HTERT RPE-1 (cell line): Measurements from ENCODE around the gene PIP5K1B.

Experiments
- in situ Hi-C: fragments of 300-500 bp; cut with MboI; formaldehyde crosslinking; loops from 4 replicates; pipeline ENCODE4 v1.14.3; 2020; ENCODE audit warnings: low sequenced_read_pairs

The PIP5K1B gene

GRCh38 chr9:68706363-68707201 is 1.5 kb downstream of the PIP5K1B start:
- in situ Hi-C loops, result no loop called here

DNA sequence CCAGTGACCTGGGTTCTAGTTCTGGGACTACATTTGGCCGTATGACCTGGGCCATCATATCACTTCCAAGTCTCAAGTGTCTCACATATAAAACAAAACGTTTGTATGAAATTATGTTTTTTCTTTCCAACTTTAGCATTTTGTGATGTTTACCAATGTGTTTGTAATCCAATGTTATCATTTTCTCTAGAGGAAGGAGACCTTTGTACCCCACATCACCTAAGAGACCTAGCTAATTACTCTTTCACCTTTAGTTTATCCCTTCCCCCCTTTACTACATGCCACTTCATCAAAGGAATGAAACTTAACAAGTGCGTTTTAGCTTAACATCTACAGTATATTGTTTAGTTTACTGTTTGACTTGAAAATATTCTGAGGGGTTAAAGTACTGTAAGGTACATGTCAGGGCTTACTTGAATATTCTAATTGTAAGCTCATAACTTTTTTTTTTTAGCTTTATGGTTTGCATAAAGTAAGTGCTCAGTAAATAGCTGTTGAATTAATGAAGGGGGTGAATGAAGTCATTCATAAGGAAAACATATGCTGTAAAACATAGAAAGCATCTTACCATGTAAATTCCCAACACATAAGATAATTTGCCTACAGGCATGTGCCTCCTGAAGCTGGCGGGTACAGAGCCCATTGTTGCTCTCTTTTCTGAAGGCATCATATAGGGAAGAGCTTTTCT is 2.9 kb downstream of the PIP5K1B start:
- in situ Hi-C loops, result no loop called here

DNA sequence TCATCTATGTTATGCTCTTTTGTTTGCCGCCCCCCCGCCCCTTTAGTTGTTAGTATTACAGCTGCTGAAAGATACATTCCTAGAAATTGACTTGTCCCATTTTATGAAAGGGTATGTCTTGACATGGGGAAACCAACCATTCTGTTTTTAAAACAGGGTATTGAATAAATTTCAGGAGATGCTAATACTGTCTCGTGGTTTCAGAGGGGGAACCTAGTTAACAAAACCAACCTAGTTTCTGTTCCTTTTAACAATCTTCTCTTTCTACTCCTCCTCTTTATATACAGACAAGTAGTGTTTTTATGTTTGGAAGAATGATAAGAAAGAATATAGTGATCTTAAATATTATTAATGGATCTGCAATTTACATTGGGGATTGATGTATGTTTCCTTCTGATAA is 3.5 kb downstream of the PIP5K1B start:
- in situ Hi-C loops, result no loop called here

GRCh38 chr9:68709291-68710110 is 4.5 kb downstream of the PIP5K1B start:
- in situ Hi-C loops, result no loop called here

DNA sequence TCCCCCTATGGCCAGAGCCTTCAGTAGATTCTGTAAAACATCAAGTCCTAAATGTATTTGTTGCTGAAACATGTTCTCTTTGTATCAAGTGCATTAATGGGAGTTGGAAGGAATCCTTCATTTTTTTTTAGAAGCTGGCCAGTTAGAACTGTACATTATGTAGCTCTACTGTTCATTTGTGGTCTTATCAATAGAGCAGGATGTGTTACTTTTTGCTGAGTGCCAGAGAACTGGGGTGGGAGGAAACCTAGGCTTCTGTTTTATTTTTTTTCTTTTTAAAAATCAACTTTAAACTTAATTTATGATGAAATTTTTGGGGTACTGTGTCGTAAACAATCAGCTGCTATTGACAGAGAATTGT is 5.1 kb downstream of the PIP5K1B start:
- in situ Hi-C loops, result no loop called here

DNA sequence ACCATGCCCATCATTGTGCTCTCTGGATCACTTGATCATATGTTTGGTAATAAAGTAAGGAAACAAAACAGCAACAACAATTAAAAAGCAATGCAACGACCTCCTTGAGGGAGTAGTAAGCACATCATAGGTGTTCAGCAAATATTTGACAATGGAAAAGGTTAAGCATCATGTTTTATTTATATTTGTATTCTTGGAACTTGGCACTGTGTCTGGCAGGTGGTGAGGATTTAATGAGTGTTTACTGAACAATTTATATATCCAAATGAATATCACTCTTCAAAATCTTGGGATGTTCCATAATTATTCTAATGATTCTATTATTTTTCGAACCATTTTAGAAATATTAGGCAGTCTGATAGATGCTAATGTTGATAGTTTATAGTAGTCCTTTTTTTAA is 6.2 kb downstream of the PIP5K1B start:
- in situ Hi-C loops, result no loop called here

DNA sequence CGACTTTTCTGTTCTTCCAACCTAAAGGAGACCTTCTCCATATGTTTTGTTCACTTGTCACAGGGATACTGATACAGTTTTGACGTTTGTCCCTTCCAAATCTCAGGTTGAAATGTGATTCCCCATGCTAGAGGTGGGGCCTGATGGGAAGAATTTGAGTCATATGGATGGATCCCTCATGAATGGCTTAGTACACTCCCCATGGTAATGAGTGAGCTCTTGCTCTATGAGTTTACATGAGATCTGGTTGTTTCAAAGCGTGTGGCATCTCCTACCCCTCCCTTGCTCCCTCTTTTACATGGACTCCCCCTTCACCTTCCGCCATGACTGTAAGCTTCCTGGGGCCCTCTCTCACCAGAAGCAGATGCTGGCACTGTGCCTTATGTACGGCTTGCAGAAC is 6.9 kb downstream of the PIP5K1B start:
- in situ Hi-C loops, result no loop called here

DNA sequence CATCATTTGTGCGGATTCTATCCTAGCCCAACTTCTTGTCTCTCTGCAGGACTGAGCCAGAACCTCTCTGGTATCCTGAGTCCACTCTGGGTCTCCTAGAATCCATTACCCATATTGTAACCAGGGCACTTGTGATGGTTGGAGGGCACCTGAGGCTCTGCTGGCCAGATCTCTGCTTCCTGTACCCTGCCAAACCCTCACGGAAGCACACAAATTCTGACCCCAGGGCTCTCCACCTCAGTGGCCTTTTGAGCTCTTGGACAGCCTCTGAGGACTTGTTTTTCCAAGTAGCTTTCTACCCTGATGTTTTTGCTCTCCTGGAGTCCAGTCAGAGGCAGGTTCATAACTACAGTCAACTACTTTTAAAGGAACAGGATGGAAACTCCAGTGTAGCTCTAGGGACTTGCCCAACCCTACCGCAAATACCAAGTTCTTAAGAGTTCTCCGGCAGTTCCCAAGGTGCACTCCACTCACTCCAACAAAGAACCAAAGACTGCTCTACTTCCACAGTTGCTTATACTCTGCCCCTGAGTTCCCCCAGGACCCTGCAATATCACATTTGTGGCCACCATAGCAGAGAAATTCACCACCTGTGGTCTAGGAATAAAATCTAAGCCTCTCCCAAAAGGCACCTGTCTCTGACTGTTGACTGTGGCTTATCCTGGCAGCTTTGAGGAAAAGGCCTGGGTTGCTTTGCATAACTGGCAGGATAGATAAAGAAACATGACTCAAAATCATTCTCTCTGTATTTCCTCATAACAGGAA is 9.6 kb downstream of the PIP5K1B start:
- in situ Hi-C loops, result no loop called here

DNA sequence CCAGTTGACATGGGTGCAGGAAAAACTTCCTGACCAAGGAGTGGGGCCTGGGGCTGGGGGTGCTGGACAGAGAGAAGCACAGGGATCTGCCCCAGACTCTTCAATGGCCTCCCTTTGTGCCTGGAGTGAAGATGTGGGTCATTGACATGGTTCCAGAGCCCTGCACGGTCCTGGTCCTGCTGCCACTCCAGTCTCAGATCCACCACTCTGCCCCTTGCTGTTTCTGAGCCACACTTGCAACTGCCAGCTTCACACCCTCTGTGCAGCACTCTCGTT is 10.1 kb downstream of the PIP5K1B start:
- in situ Hi-C loops, result no loop called here

- in situ Hi-C loops, result no loop called here
Observed at GRCh38 chr9:68717552-68718443, 12.8 kb downstream of the PIP5K1B start.

DNA sequence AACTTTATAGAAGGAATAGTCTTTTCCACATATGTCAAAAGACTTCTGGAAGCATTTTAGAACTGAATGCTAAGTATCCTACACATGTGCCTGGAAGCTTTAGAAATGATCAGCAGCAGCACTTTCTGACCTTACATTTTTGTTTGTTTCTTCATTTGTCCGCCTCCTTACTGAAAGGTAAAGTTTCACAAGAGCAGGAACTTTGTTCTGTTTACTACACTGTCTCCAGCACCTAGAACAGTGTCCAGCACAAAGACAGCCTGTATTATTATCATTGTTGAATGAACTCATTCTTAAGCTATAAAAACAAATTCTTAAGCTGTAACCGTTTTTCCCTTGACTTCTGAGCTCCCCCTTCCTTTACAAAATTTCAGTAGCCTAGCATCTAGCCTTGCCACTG is 14.8 kb downstream of the PIP5K1B start:
- in situ Hi-C loops, result no loop called here

GRCh38 chr9:68720656-68721313 is 15.7 kb downstream of the PIP5K1B start:
- in situ Hi-C loops, result no loop called here

- in situ Hi-C loops, result no loop called here
Observed at GRCh38 chr9:68721666-68722330, 16.8 kb downstream of the PIP5K1B start.

DNA sequence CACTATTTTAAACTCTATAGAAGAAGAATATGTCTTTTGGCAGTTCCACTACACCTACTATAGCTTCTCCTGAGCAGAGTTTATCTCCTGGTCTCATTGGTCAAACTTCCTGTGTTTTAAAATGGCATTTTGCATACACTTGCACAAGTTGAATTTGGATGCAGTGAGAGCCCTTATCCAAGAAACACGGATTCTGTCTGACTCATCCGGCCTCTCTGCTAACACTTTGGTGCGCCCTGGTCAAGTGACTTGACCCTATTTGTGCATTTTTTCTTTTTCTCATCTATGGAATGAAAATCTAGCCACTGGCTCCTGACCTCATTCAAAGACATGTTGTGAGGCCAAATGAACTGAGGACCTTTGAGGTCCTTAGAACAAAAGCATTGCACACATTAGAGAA is 20.0 kb downstream of the PIP5K1B start:
- in situ Hi-C loops, result no loop called here

GRCh38 chr9:68726489-68726888 is 21.4 kb downstream of the PIP5K1B start:
- in situ Hi-C loops, result no loop called here

GRCh38 chr9:68727636-68728035 is 22.6 kb downstream of the PIP5K1B start:
- in situ Hi-C loops, result no loop called here

- in situ Hi-C loops, result no loop called here
Observed at GRCh38 chr9:68728731-68729130, 23.7 kb downstream of the PIP5K1B start.

DNA sequence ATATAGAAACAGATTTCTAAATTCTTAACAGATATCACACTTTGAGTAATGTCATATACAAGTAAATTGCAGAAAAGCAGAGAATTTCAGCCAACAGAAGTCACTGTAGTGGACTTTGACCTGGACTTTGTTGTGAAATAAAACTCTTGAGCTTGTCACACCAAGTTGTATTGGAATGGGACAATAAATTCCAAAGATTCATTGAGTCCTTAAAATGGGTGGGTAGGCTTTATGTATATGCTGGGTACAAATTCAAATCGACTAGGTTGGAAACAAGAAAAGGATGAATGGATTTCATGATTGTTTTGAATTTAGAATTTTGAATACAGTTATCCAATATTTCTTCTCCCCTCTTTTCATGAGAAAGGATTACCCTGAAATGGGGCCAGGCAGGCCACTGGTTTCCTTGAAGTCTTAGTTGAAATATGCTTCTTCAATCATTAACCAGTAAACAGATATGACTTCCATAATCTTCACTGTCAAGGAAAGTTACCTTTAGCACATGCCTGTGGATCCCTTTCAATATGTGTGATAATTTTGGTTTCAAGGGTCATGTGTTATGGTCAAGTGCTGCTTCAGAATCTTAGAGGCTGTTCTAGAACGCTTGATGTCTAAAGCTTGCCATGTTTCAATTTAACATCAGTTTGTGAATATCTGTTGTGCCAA is 25.7 kb downstream of the PIP5K1B start:
- in situ Hi-C loops, result no loop called here

- in situ Hi-C loops, result no loop called here
Observed at GRCh38 chr9:68731857-68732256, 26.8 kb downstream of the PIP5K1B start.
